Stimulated activated memory B cell treated with anti-CD40 and anti-IgM and Interleukin-4, amounts not matched to agents 10 μg/mL and 1 μg/mL and 100 μg/mL, for 72 hours (primary cell): Measurements from ENCODE around the gene POLDIP2.

ENCODE experiments used
- ATAC-seq: fragments of 150-1000 bp; cut with Tn5 transposase; 2 replicates; pipeline ENCODE4 v1.10.0; 2021
- H3K27ac Mint-ChIP-seq: one replicate; pipeline ENCODE4 v1.8.0; 2022; ENCODE audit warnings: mild to moderate bottlenecking, mixed read lengths
- H3K27me3 Mint-ChIP-seq: one replicate; pipeline ENCODE4 v1.8.0; 2022; ENCODE audit warnings: mixed read lengths
- H3K36me3 Mint-ChIP-seq: one replicate; pipeline ENCODE4 v1.8.0; 2022; ENCODE audit warnings: mixed read lengths
- H3K4me1 Mint-ChIP-seq: one replicate; pipeline ENCODE4 v1.8.0; 2022; ENCODE audit warnings: mixed read lengths
- H3K4me3 Mint-ChIP-seq: one replicate; pipeline ENCODE4 v1.8.0; 2022; ENCODE audit warnings: mild to moderate bottlenecking, moderate library complexity, mixed read lengths
- H3K9me3 Mint-ChIP-seq: one replicate; pipeline ENCODE4 v1.8.0; 2022; ENCODE audit warnings: mixed read lengths

Gene POLDIP2

DNA sequence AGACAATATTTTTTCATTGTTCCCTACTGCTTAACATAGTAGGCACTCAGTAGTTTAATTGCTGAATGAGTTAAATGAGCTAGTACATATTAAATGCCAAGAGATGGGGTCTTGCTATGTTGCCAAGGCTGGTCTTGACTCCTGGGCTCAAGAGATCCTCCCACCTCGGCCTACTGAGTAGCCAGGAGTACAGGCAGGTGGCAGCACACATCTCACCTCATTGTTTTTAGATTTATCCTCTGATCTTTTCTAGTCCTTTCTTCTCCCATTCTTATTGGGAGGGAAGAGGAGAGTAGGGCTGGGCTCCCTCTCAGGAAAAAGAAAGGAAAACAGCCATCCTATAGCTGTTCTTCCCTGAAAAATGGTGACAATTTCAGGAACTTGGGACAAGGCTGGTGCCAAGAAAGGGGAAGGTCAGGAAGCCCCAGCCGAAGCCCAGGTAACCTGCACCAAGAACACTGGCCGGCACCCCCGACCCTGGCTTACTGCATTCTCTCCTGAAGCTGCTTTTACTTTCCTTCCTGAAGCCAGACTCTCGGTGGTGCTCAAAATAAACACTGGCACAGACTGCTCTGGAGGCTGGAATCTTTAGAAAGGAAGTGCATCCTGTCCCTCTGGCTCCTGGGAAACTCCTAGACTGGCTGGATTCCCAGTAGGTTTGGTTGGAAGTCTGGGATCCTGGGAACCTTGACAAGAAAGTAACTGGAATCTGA is 19.1 kb downstream of the POLDIP2 start:
- no peak overlapping the region for H3K27ac Mint-ChIP-seq
- H3K27me3 Mint-ChIP-seq: no peaks in the 10 kb centered on the region
- peaks cover 42% of the 10 kb centered on the region for H3K4me1 Mint-ChIP-seq
- ATAC-seq: no peak
- H3K36me3 Mint-ChIP-seq: peaks cover 27% of the 10 kb centered on the region
- H3K9me3 Mint-ChIP-seq: no peaks in the 10 kb centered on the region
- no peak overlapping the region for H3K4me3 Mint-ChIP-seq

DNA sequence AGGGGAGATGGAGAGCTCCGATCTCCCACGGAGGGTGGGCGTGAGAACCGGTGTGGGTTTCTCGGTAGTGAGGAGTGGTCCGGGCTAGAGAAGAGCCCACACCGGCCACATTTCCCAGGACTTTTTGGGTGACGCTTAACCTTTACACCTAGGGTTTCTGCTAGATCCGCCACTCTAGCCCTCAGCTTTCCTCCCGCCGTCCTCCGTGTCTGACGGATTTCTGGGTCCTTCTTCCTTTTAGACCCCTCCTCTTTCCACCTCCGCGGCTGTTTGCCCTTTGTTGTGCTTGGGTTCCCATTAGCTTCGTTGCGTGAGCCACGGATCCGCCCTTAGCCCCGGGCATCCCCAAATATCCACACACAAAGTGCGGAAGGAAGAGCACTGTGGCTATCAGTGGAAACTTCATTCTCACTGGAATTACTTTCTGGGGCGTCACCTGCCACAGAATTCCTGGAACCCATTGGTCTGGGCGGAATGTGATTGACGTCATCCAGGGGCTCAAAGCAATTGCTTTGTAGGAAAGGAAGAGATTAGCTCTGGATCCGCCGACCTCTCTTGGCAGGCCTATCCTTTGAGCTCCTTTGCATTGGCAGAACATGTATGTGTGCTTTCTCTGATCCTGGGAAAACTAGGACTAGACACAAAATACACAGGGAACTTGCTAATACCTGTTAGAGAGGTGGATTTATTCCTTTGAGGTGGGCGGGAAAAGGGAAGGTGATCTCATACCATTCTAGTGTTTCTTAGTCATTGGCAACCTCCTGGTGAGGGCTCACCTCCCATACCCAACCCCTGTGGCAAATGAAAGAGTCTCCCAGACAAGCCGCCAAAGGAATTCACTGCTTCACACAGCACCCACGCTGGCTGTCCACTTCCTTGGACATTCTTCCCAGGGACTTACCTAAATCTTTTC is 21.1 kb downstream of the POLDIP2 start:
- no peaks in the 10 kb centered on the region for H3K27me3 Mint-ChIP-seq

DNA sequence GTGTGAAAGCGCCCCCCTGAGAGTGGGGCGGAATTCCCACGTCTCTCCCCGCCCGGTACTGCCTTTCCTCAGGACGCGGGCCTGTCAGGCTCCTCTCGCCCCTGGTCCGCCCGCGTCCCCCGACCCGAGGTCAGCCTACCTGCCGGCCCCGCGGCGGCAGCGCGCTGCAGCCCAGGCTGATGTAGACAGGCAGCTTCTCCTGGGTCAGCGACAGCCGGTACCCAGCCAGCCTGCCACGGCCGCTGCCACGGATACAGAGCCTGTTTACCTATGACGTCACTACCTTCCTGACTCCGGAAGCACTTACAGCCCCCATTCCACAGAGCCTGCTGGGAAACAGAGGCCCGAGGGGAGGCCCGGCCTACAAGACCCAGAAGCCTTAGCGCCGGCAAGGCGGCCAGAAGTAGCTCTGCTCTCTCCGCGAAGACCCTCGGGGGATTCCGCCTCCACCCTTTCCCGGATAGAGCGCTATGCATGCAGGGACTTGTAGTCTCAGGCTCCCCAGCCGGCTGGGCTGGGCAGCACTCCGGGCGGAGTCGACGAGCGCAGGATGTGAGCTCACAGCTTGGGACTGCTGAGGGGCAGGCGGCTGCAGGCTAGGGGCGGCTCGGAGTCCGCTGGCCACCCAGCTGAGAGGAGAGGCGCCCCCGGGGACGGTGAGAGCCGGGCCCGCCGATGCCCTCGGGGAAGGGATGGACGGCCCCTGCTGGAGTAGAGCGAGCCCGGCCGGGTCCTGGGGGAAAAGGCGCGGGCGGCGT is 21.9 kb downstream of the POLDIP2 start, which contains the start of the genes IFT20 and TNFAIP1:
Gene IFT20 (minus strand): TSS at position 272 of the 758 bp plus-strand sequence. CDS start 3,487 bp downstream, outside the sequence.
Gene TNFAIP1 (plus strand): TSS at position 561 of the 758 bp plus-strand sequence. CDS start 3,761 bp downstream, outside the sequence.
- Mint-ChIP-seq H3K4me3 (peak within 1 kb of the TSS; percentile 88), H3K27ac (peak within 1 kb of the TSS; percentile 82), H3K9me3 (no peaks in the 10 kb centered on the region), H3K4me1 (peaks cover 56% of the 10 kb centered on the region), H3K27me3 (no peaks in the 10 kb centered on the region), H3K36me3 (peaks cover 18% of the 10 kb centered on the region)
- peak; percentile 99 for ATAC-seq

More for the DNA sequence above, 21.1 kb downstream of the POLDIP2 start:
- ATAC-seq: no peak
- H3K36me3 Mint-ChIP-seq: peaks cover 22% of the 10 kb centered on the region
- no peaks in the 10 kb centered on the region for H3K9me3 Mint-ChIP-seq
- peaks cover 56% of the 10 kb centered on the region for H3K4me1 Mint-ChIP-seq
- H3K4me3 Mint-ChIP-seq: peak overlapping the region; percentile 88
- H3K27ac Mint-ChIP-seq: peak overlapping the region; percentile 82

DNA sequence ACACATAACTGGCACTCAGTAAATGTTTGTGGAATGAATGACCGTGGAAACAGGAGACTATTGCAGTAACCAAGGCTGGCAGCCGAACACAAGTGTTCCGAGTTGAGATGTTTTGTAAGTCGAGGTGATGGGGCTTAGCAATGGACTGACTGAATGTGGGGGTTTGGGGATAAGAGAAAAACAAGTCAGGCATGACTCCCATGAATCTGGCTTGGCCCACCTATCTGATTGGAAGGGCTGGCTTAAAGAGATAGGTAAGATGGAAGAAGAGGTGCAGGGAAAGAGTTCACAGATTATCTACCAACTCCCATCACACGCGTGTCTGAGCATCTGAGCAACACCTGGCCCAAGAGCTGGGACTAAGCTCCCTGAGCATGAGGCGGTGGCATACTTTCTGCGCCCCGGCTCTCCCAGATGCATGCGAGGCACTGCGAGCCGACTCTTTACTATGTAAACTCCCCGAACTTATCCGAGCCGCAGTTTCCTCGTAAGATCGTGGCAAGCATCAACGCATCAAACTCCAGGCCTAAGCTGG is 22.6 kb downstream of the POLDIP2 start:
- peaks cover 56% of the 10 kb centered on the region for H3K4me1 Mint-ChIP-seq
- peak overlapping the region; percentile 88 for H3K4me3 Mint-ChIP-seq
- H3K27ac Mint-ChIP-seq: peak overlapping the region; percentile 82
- H3K27me3 Mint-ChIP-seq: no peaks in the 10 kb centered on the region
- H3K36me3 Mint-ChIP-seq: peaks cover 14% of the 10 kb centered on the region
- H3K9me3 Mint-ChIP-seq: no peaks in the 10 kb centered on the region
- ATAC-seq: no peak

DNA sequence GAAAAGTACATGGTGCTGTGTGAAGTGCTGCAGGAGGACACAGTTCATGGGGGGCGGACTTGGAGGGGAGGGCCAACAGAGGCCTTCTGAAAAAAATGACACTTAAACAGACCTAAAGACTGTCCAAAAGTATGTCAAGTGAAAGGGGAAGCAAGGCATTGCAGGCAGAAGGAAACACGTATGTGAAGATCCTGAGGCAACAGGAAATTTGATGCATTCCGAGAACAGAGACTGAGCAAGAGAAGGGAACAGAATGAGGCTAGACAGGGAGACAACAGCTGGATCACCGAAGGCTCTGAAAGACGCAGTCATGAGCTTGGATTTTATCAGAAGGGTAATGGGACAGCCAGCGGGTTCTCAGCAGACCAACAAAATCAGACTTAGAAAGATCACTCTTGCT is 23.2 kb downstream of the POLDIP2 start:
- no peaks in the 10 kb centered on the region for H3K27me3 Mint-ChIP-seq
- no peak for ATAC-seq
- H3K4me1 Mint-ChIP-seq: peaks cover 56% of the 10 kb centered on the region
- H3K4me3 Mint-ChIP-seq: peak overlapping the region; percentile 88
- H3K9me3 Mint-ChIP-seq: no peaks in the 10 kb centered on the region
- H3K36me3 Mint-ChIP-seq: peaks cover 14% of the 10 kb centered on the region
- H3K27ac Mint-ChIP-seq: peak overlapping the region; percentile 82

DNA sequence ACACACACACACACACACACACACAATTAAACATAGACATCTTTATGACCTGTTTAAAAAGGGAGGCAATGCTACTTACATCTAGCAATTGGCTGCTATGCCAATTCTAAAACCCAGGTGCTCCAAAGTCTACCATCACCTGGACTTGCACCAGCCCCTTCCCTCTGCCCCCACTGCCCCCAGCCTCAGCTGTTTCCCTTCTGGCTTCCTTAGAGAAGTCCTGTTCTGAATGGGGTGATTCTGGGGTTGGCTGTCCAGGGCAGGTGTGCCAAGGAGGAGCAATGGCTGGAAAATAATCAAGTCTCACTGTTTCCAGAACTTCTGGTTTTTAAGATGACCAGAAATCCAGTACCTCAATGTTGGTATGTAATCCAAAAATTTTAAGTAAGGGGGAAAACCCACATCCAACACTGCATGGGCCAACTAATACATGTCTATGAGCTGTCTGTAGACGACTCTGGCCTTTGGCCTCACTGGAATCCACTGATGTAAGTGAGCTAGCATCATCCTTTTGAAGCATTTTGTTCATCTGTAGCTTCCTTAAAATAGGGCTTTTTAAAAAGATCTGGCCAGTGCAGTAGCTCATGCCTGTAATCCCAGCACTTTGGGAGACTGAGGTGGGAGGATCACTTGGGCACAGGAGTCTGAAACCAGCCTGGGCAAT is 24.1 kb downstream of the POLDIP2 start:
- no peak overlapping the region for H3K27ac Mint-ChIP-seq
- H3K27me3 Mint-ChIP-seq: no peaks in the 10 kb centered on the region
- H3K4me1 Mint-ChIP-seq: peaks cover 51% of the 10 kb centered on the region
- no peaks in the 10 kb centered on the region for H3K9me3 Mint-ChIP-seq
- H3K4me3 Mint-ChIP-seq: peak overlapping the region; percentile 88
- H3K36me3 Mint-ChIP-seq: peaks cover 15% of the 10 kb centered on the region
- no peak for ATAC-seq

DNA sequence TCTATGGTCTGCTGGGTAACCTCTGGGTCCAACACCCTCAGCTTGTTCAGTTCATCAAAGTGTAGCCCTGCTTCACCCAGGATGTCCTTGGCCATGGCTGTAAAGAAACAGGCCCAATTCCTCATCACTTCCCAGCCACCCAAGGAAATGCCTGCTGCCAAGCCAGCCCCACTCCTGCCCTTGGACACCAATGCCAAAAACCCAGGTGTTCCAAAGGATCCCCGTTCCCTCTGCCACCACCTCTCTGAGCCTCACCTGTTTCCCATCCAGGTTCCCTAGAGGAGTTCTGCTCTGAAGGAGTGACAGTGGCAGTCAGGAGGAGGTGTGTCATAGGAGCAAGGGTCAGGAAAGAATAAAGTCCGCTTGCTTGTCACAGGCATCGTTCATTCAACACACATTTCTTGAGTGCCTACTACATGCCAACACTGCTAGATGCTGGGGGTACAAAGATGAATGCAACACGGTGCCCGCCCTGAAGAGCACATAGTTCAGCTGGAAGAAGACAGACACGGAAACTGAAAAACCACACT is 25.4 kb downstream of the POLDIP2 start:
- no peak overlapping the region for H3K27ac Mint-ChIP-seq
- no peak for ATAC-seq
- no peaks in the 10 kb centered on the region for H3K9me3 Mint-ChIP-seq
- H3K27me3 Mint-ChIP-seq: no peaks in the 10 kb centered on the region
- peaks cover 39% of the 10 kb centered on the region for H3K4me1 Mint-ChIP-seq
- H3K4me3 Mint-ChIP-seq: no peak overlapping the region
- peaks cover 24% of the 10 kb centered on the region for H3K36me3 Mint-ChIP-seq

DNA sequence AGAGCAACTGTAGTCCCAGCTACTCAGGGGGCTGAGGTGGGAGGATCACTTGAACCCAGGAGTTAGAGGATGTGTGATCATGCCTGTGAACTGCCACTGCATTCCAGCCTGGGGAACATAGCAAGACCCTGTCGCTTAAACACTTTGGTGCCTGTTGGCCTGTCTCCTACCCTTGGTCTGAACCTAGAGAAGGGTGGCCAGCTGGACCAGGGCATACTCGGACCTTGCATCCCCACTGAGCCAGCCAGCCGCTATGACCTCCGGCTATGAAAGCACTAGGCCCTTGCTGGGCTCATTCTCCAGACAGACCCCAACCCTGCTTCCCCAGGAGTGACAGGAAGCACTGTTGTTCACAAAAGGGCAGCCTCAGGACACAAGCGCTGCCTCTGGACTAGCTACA is 26.7 kb downstream of the POLDIP2 start:
- ATAC-seq: no peak
- Mint-ChIP-seq H3K9me3 (no peaks in the 10 kb centered on the region), H3K4me1 (peaks cover 29% of the 10 kb centered on the region), H3K36me3 (peaks cover 35% of the 10 kb centered on the region), H3K27me3 (no peaks in the 10 kb centered on the region), H3K27ac (no peak overlapping the region), H3K4me3 (no peak overlapping the region)

DNA sequence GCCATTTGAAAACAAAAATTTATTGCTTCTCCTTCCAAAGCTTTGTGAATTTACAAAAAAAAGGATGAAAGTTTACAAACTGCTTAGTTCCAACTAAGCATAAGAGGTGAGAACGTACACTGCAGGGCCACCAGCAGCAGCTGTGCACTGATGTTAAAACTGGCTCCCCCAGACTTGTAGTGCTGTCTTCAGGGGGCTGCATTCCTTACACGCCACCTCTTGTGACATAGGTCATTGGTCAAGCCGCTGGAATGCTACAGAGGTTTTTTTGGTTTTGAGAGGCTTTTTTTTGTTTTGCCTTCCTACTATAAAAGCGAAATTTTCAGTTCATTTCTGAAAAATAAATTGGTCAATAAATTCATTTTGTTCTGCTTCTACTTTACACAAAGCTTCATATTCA is 29.0 kb downstream of the POLDIP2 start:
- no peak overlapping the region for H3K27ac Mint-ChIP-seq

DNA sequence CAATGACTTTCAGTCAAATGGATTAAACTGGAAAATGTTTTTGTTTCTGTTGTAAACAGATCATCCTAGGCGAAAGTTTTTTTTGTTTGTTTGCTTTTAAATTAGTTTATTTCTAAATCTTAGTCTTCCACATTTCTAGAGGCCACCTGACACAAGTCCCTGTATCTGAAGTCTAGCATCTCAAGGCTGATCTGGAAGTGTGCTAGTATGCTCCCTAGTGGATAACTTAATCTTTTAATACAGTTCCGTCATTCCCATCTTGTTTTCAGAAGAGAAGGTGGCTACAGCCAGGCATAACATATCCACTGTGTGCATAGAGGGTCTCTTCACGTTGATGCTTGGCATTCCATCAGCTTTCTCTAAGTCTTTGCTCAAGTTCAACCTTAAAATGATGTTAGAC is 29.6 kb downstream of the POLDIP2 start:
- Mint-ChIP-seq H3K36me3 (peaks cover 35% of the 10 kb centered on the region), H3K27ac (no peak overlapping the region), H3K4me3 (no peak overlapping the region), H3K9me3 (no peaks in the 10 kb centered on the region), H3K4me1 (peaks cover 14% of the 10 kb centered on the region), H3K27me3 (no peaks in the 10 kb centered on the region)
- no peak for ATAC-seq

More for the DNA sequence above, 29.0 kb downstream of the POLDIP2 start:
- Mint-ChIP-seq H3K36me3 (peaks cover 35% of the 10 kb centered on the region), H3K27me3 (no peaks in the 10 kb centered on the region), H3K9me3 (no peaks in the 10 kb centered on the region), H3K4me3 (no peak overlapping the region), H3K4me1 (peaks cover 19% of the 10 kb centered on the region)
- ATAC-seq: no peak

DNA sequence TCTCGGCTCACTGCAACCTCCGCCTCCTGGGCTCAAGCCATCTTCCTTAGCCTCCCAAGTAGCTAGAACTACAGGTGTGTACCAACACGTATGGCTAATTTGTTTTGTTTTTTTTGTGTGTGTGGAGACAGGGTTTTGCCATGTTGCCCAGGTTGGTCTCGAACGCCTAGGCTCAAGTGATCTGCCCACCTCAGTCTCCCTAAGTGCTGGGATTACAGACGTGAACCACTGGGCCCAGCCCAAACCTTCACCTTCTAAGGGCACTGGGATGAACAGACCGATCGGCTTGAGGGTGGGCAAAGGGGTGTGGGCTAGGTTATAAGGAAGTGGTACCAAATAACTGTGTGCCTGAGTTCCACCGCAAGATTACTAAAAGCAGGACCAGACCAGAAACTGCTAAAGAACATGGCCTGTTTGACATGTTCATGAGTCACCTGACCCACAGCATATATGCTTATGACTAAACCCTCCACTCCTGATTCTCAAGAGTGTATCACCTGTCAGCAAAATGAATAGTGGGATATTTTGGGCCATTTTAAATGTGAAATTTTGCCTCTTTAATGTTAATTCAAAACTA is 30.2 kb downstream of the POLDIP2 start:
- Mint-ChIP-seq H3K4me3 (no peak overlapping the region), H3K27me3 (no peaks in the 10 kb centered on the region), H3K4me1 (peaks cover 8% of the 10 kb centered on the region), H3K9me3 (no peaks in the 10 kb centered on the region), H3K36me3 (peaks cover 32% of the 10 kb centered on the region), H3K27ac (no peak overlapping the region)
- ATAC-seq: peak; percentile 89

DNA sequence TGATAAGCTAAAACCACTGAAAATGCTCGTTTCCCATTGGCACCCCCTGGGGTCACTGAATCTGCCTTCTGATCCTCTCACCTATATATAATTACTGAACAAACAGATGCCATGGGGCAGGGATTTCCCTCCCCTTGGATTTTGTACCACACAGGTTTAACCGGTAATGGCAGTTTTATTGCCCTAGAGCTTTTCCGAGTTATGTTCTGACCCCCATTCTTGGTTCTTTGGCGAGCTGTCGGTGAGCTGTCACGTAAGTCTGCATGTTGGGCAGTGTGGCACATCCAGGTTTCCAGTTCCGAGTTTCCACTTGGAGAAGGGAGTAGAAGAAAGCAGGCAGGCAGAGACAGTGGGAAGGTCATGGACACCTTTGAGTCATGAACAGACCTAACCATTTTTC is 31.2 kb downstream of the POLDIP2 start:
- peaks cover 12% of the 10 kb centered on the region for H3K4me1 Mint-ChIP-seq
- H3K36me3 Mint-ChIP-seq: peaks cover 23% of the 10 kb centered on the region
- ATAC-seq: no peak
- no peaks in the 10 kb centered on the region for H3K27me3 Mint-ChIP-seq
- H3K27ac Mint-ChIP-seq: no peak overlapping the region
- H3K9me3 Mint-ChIP-seq: no peaks in the 10 kb centered on the region
- no peak overlapping the region for H3K4me3 Mint-ChIP-seq

DNA sequence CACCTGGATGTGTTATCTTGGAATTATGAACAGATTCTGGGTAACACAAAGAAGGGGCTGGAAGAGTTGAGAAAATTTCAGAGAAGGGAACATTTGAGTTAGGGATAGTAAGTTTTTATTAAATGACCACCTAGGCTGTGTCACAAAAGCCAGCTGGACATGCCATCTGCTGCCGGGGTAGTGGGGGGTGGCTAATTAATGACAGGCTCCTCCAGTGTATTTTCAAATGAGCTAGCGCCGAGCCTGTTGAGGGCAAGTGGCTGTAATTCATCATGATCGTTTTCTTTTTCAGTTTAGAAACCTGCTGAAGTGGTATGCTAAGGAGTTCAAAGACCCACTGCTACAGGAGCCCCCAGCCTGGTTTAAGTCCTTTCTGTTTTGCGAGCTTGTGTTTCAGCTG is 32.1 kb downstream of the POLDIP2 start:
- Mint-ChIP-seq H3K9me3 (no peaks in the 10 kb centered on the region), H3K27ac (no peak overlapping the region)

DNA sequence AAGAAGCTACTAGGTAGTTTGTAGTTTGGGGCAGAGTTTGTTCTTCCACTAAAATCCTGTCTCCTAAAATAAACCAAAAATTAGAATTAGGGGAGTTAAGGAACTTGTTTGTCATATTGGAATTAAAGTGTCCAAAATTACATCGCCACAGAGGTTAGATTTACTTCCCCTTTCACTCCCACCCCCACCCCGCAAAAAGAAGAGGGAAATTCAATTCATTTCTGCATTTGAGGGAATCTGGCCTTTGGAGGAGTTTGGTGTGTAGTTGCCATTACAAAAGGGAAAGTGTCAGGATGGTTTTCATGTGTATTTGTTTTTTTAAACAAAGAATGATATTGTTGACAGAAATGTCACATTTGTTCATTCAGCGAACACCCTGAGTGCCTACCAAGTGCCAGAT is 32.5 kb downstream of the POLDIP2 start:
- Mint-ChIP-seq H3K4me1 (peaks cover 24% of the 10 kb centered on the region), H3K27ac (no peak overlapping the region), H3K27me3 (no peaks in the 10 kb centered on the region), H3K9me3 (no peaks in the 10 kb centered on the region), H3K4me3 (no peak overlapping the region), H3K36me3 (peaks cover 21% of the 10 kb centered on the region)
- ATAC-seq: no peak

More for the DNA sequence above, 32.1 kb downstream of the POLDIP2 start:
- H3K36me3 Mint-ChIP-seq: peaks cover 21% of the 10 kb centered on the region
- no peak for ATAC-seq
- no peaks in the 10 kb centered on the region for H3K27me3 Mint-ChIP-seq
- H3K4me1 Mint-ChIP-seq: peaks cover 19% of the 10 kb centered on the region
- no peak overlapping the region for H3K4me3 Mint-ChIP-seq
